GM10847 (cell line): ENCODE data around the gene ZNF462.

Experiments
- POLR2A ChIP-seq: IDR thresholded peaks from 2 replicates; pipeline ENCODE4 v1.6.1; 2011; ENCODE audit not compliant: insufficient read length; ENCODE audit errors: extremely low read depth

ZNF462 gene

DNA sequence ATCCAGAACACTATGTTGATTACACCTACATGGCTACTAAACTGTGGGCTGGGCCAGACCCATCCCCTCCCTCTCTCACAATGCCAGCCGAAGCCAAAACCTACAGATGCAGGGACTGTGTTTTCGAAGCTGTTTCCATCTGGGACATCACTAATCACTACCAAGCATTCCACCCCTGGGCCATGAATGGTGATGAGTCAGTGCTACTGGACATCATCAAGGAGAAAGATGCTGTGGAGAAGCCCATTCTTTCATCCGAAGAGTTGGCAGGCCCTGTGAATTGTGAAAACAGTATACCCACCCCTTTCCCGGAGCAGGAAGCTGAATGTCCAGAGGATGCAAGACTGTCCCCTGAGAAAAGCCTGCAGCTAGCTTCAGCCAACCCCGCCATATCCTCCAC is 65.0 kb downstream of the ZNF462 start:
- no peak for TF ChIP-seq POLR2A

DNA sequence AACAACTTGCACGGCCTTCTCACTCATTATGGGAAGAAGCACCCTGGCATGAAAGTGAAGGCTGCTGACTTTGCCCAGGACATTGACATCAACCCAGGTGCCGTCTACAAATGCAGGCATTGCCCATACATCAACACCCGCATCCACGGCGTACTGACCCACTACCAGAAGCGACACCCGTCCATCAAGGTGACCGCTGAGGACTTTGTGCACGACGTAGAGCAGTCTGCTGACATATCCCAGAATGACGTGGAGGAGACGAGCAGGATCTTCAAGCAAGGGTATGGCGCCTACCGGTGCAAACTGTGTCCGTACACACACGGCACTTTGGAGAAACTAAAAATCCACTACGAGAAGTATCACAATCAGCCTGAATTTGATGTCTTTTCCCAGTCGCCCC is 65.4 kb downstream of the ZNF462 start:
- TF ChIP-seq POLR2A, result no peak

DNA sequence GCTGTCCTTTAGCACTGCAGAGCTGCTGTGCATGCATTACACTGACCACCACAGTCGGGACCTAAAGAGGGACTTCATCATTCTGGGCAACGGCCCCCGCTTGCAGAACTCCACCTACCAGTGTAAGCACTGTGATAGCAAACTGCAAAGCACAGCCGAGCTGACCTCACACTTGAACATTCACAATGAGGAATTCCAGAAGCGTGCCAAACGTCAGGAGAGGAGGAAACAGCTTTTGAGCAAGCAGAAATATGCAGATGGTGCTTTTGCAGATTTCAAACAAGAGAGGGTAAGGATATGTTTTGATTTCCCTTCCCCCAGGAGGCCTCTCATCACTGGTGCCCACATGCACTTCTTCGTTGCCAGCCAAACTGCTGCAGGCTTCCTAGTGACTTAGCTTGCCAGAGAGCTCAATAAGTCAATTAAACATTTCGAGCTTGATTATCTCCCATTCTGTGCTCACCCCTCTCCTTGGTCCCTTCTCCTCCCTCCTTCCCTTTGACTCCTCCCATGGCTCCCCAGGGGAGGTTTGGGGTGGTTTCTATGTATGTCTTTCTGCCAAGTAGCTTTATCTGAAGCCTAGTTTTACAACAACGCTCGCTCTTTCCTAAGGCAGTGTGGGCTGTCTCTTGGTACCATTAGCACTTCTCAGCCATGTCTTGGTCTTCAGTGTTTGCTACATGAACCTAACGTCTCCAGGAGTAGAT is 66.7 kb downstream of the ZNF462 start:
- no peak for TF ChIP-seq POLR2A

DNA sequence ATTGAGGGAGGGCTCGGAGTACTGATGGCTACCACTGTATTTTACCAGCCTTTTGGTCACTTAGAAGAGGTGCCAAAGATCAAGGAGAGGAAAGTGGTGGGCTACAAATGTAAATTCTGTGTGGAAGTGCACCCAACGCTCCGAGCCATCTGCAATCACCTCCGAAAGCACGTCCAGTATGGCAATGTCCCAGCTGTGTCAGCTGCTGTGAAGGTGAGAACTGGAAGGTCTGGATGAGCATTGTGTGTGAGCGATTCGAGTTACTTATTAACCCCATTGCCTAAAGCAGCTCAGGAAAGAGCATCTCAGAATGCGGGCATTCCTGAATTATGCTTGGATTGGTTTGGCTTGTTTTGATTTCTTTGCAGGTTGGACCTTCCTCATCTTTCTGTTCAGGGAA is 67.5 kb downstream of the ZNF462 start:
- no peak for TF ChIP-seq POLR2A

DNA sequence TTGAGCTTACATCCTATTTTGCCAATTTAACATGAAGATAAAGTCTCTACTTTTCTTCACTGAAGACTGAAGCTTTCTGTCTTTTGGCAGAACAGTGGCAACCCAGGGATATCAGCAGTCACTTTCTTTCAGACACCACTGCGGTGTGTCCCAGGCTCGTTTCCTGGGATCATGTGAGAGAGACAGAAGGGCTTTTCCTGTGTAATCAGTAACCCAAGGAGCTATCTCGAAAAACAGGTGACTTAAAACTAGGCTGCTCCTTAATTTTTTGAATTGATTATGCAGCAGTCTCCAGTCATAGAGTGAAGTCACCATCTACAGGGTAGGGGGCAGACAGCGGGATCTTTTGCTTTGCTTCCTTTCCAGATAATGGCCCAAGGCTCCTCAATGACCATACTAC is 68.5 kb downstream of the ZNF462 start:
- TF ChIP-seq POLR2A, result no peak

DNA sequence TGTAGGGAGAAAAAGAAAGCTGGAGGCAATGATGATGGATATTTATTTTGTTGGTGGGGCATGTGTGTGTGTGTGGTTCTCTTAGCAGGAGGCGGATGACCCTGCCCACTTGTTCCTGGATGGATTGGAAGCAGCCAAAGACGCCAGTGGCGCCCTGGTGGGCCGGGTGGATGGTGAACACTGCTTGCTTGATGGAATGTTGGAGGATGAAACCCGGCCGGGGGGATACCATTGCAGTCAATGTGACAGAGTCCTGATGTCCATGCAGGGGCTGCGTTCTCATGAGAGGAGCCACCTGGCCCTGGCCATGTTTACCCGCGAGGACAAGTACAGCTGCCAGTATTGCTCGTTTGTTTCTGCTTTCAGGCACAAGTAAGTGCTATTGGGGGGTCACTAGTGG is 69.2 kb downstream of the ZNF462 start:
- no peak for TF ChIP-seq POLR2A

DNA sequence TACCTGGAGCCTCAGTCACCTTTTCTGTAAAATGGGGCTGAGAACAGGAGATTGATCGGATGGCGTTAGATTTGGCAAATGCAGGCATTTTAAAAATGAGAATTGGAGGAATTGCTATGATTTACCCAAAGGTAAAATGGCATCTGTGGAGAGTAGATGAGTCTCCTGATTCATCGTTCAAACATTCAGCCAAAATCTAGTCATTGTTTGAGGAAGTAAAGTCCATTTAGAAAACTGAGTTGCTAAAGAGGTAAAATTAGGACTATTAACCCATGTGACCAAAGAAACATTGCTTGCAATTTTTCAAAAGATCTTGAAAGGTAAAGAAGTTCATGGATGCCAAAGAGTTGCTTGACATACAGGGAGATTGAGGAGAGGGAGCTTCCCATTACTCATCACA is 69.7 kb downstream of the ZNF462 start:
- TF ChIP-seq POLR2A, result no peak

DNA sequence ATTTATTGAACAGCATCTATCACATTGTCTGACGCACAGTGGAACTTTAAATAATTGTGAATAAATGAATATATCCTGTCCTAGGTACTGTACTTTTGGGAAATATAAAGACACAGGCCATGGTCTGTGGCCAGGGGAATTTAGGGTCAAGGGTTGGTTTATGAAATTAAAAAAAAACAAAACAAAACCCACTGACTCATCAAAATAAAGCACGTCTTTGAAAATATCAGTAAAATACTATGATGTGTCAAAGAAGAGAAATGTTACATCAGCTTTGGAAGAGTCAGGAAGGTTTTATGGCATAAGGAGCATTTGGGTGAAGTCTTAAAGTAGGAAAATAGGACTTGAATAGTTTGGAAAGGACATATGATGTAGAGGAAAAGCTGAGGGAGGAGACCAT is 70.5 kb downstream of the ZNF462 start:
- no peak for TF ChIP-seq POLR2A

DNA sequence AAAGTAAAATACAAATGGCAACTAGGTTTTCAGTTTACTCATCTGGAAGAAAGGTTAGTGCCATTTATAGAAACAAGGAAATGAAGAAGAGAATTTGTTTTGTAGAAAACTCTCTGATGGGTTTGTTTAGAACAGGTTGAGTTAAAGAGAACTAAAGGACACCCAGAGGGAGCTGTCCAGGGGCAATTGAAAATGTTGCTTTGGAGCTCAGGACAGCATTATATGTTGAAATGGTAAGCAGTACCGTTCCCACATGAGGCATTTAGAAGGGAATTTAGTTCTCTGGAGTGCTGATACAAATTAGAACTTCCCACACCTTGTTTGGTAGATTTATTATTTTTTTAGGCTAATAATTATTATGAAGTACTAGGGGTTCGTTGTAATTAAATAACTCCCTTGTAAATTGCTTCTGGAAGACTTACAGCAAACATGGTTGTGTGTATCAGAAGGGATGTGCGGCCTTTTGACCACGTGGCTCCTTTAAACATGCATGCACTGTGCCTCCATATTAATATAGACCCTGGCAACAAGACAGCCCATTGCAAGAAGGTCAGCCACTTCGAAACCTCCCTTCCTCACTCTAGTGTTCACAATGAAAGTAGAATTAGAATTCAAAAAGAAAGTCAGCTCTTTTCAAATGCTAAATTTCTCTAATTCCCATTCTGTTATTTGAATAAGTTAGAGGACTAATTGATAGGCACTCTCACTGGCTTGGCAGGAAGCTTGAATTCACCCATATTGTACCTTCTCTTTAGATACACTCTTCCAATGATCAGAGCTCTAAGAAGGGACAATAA is 71.7 kb downstream of the ZNF462 start:
- no peak for TF ChIP-seq POLR2A

DNA sequence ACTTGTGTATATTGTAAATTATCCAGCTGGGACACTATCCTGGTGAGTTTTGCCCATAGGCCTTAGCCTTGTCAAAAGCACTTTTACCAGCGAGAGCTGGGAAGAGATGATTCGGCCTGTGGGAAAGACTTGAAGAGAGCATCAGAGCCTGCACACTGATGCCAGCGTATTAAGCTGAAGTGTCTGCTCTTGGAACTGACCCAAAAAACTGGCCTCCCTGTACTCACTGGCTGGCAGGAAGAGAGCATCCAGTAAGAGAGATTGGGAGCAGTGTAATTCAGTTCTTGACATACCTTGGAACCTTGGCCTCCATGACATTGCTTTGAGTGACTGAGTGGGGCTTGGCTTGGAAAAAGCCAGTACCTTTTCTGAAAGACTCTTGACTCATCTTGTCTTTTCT is 73.7 kb downstream of the ZNF462 start:
- TF ChIP-seq POLR2A, result no peak

DNA sequence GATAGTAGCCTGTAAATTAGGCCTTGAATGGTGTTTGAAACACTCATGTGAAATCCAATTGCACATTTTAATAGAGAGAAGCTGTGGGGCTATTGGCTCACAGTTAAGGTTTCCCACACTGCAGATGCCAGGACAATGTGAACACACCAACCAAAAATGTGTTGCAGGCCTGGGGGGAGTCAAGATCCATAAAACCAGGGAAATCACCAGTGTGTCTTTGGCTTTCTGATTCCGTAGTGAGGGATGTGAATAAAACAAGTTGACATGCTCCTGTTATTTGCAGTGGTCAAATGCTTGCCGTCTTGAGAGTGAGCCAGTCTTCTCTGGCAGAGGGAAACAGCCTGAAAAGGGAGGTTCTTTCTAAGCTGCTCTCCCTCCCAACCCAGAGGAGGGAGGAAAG is 79.0 kb downstream of the ZNF462 start:
- no peak for TF ChIP-seq POLR2A

DNA sequence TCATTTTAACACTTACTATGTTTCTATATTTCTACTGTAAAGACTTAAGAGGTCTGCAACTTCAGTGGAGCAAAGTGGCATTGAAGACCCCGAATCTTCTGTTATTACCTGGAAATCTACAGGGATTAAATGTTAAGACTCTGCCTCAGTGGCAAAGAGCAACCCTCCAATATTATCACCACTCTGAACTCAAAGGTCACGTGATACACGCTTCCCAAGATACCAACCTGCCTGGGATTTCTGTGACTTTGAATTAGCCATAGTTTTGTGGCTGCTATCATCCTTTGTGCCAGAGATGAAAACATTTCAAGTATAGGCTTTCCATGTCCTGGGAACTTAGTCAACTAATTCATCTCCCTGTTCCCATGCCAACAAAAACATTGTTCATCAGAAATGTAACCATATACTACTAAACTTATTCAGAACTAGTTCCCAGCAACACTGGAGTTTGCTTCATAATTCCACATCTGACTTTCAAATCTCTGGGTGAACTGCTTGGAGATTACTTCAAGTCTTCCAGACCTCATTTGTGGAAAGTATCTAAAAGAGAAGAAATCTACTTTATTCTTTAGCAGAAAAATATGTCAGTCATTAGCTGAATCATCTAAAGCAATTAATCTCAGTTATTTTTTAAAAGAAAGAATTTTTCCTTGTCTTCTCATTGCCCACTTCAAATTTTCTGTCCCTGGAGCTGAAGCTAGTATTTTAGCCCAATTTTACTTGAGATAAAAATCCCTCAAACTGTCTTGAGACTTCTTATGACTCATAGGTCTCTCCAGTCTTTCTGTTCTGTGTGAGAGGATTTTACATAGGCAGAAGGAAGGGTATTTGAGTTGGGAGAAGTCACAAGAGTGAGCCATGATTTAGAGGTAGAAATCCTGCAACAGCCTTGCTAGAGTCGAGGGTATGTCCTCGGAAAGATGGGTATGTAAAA is 83.0 kb downstream of the ZNF462 start:
- TF ChIP-seq POLR2A, result no peak

DNA sequence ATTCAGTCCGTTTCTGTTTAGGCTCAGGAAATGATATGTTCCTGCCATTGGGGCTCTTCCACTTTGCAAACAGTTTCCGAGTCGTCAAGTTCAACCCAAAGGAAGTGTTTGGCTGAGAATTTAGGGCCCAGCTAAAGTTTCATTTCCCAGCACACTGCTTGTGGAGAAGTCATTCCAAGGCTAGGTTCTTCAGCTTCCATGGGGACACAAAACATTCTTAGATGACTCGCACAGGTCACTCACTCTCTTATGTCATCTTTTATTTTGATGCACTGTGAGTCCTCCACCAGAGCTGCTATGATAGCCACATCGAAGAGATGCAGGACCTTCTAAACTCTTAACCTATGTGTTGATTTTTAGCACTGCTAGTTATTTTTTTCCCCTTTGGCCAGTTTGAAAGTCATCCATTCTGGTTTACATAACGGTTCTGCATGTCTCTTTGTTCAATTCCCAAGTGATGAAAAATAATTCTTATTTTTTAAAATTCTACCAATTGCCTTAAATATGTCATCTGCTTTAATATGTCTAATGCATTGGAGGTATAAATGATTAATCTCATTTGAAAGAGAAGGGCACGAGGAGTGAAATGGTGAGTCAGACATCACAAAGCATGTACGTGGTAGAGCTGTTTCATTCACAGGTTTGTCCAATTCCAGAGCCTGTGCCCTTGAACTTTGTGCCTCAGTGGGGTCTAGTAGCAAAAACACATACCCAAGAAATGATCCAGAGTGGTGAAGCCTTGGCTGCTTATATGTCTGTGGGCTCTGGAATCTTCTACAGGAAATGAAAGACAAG is 84.3 kb downstream of the ZNF462 start:
- TF ChIP-seq POLR2A, result no peak

DNA sequence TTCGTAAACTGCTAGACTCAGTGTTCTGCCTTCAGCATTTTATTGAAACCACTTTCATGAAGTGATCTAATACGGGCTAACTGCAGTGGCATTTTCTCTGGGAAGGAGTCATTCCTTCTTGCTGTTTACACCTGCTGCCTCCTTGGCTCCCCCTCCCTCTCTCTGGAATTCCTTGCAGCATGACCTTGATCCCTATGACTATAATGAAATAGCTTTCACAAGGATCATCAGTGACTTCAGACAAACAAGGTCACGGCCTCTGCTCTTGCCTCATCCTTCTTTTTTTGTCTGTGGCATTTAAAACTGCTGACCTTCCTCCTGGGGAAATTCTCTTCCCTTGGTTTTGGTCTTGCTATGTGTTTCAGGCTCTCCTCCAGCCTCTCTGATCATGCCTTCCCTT is 90.2 kb downstream of the ZNF462 start:
- no peak for TF ChIP-seq POLR2A

DNA sequence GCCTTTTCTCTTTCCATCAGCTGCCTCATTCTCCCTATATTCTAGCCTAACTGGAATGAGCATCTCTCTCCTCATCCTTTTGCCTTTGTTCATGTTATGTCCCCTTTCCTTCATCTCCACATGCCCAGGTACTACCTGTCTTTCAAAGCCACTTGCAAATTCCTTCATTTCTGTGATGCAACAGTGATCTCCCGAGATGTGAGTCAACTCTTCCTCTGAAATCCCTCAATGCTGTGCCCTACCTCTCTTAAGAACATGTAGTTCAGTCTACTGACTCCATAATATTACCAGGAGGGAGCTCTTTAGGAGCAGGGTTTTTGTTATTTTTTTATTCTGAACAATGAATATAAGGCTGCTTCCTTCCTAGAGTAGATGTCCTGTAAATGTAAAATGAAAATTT is 91.6 kb downstream of the ZNF462 start:
- TF ChIP-seq POLR2A, result no peak
